ENCODE results near the gene HSF5.

The HSF5 gene

GRCh38 chr17:58487589-58488427 is at the start of gene HSF5:
TSS of gene HSF5 (minus strand) at chr17:58488408. CDS start at chr17:58488274, 134 bp downstream.
- DNase-seq (ENCODE audit: low read depth): peak; percentile 48

GRCh38 chr17:58537266-58537665 is 49.1 kb upstream of the HSF5 start:
- no peak for DNase-seq (ENCODE audit: low read depth)

- DNase-seq (ENCODE audit: low read depth): no peak
Observed at GRCh38 chr17:58536542-58536941, 48.3 kb upstream of the HSF5 start.

GRCh38 chr17:58535431-58535830 is 47.2 kb upstream of the HSF5 start:
- no peak for DNase-seq (ENCODE audit: low read depth)

- DNase-seq (ENCODE audit: low read depth): no peak
Observed at GRCh38 chr17:58534901-58535421, 46.8 kb upstream of the HSF5 start.

GRCh38 chr17:58534331-58534730 is 46.1 kb upstream of the HSF5 start:
- DNase-seq (ENCODE audit: low read depth): no peak

- no peak for DNase-seq (ENCODE audit: low read depth)
Observed at GRCh38 chr17:58533616-58534188, 45.5 kb upstream of the HSF5 start.

- DNase-seq (ENCODE audit: low read depth): no peak
Observed at GRCh38 chr17:58532555-58532951, 44.3 kb upstream of the HSF5 start.

GRCh38 chr17:58531661-58532554 is 43.7 kb upstream of the HSF5 start:
- DNase-seq (ENCODE audit: low read depth): no peak

- DNase-seq (ENCODE audit: low read depth): no peak
Observed at GRCh38 chr17:58531122-58531521, 42.9 kb upstream of the HSF5 start.

GRCh38 chr17:58530655-58531054 is 42.4 kb upstream of the HSF5 start:
- no peak for DNase-seq (ENCODE audit: low read depth)

- no peak for DNase-seq (ENCODE audit: low read depth)
Observed at GRCh38 chr17:58529275-58529674, 41.1 kb upstream of the HSF5 start.

GRCh38 chr17:58528443-58528842 is 40.2 kb upstream of the HSF5 start:
- DNase-seq (ENCODE audit: low read depth): no peak

- DNase-seq (ENCODE audit: low read depth): no peak
Observed at GRCh38 chr17:58527949-58528348, 39.7 kb upstream of the HSF5 start.

- DNase-seq (ENCODE audit: low read depth): no peak
Observed at GRCh38 chr17:58527306-58527705, 39.1 kb upstream of the HSF5 start.

GRCh38 chr17:58525239-58525638 is 37.0 kb upstream of the HSF5 start:
- no peak for DNase-seq (ENCODE audit: low read depth)

- no peak for DNase-seq (ENCODE audit: low read depth)
Observed at GRCh38 chr17:58521680-58522079, 33.5 kb upstream of the HSF5 start.

- no peak for DNase-seq (ENCODE audit: low read depth)
Observed at GRCh38 chr17:58520843-58521430, 32.7 kb upstream of the HSF5 start.

GRCh38 chr17:58517928-58518609 is 29.9 kb upstream of the HSF5 start:
- peak; percentile 98 for DNase-seq (ENCODE audit: low read depth)

GRCh38 chr17:58517378-58517927 is 29.2 kb upstream of the HSF5 start:
- DNase-seq (ENCODE audit: low read depth): no peak
